ENCODE results near the gene ZNF354C. TPM values are rescaled to one million over a fixed set of nuclear protein-coding genes. Genes with fewer than 3 reads are reported as not detected.

ZNF354C gene
- total RNA-seq, 2 donors from 2014 or later: 3.6 to 4.0 TPM

- TF ChIP-seq CTCF (IDR thresholded peaks at IDR 0.05) (no peak), POLR2A (IDR thresholded peaks at IDR 0.05) (no peak)
- 78 to 79% methylated on average over 9 of the region's 9 CpGs for WGBS, 2 donors
- no peak for ATAC-seq
Measured at GRCh38 chr5:179051784-179052183, 8.4 kb upstream of the ZNF354C start.

GRCh38 chr5:179054036-179054785, 6.0 kb upstream of the ZNF354C start:
- Histone ChIP-seq H3K4me1 (no peaks in the 10 kb centered on the region), H3K27ac (no peak overlapping the region), H3K4me3 (no peak overlapping the region), H3K27me3 (no peaks in the 10 kb centered on the region), H3K9me3 (peaks cover 0 to 11% (median 0%) of the 10 kb centered on the region in 3 donors), H3K36me3 (replicated peaks in 1 of 2; ENCODE audit: insufficient read depth in 1 of 2, low read depth in 2 of 2) (no peaks in the 10 kb centered on the region)
- TF ChIP-seq CTCF (IDR thresholded peaks at IDR 0.05) (no peak), POLR2A (IDR thresholded peaks at IDR 0.05) (no peak)
- intact Hi-C loops (cut with DNase I): no loop called here
- WGBS, 2 donors: 78 to 82% methylated on average over 14 to 15 of the region's 15 CpGs
- DNase-seq (no peak), ATAC-seq (no peak)

More at GRCh38 chr5:179051784-179052183, 8.4 kb upstream of the ZNF354C start:
- H3K27me3 ChIP-seq: no peaks in the 10 kb centered on the region
- H3K4me3 ChIP-seq: no peak overlapping the region
- no peaks in the 10 kb centered on the region for H3K4me1 ChIP-seq
- DNase-seq: no peak
- H3K27ac ChIP-seq: no peak overlapping the region
- no peaks in the 10 kb centered on the region for H3K36me3 ChIP-seq (replicated peaks in 1 of 2; ENCODE audit: insufficient read depth in 1 of 2, low read depth in 2 of 2)
- intact Hi-C loops (cut with DNase I): no loop called here
- H3K9me3 ChIP-seq: peaks cover 0 to 22% (median 0%) of the 10 kb centered on the region in 3 donors

- H3K4me3 ChIP-seq: no peak overlapping the region
- H3K27ac ChIP-seq: no peak overlapping the region
- 61 to 74% methylated on average over 10 of the region's 10 CpGs for WGBS, 2 donors
- TF ChIP-seq CTCF (IDR thresholded peaks at IDR 0.05) (no peak), POLR2A (IDR thresholded peaks at IDR 0.05) (no peak)
- DNase-seq: no peak
- H3K9me3 ChIP-seq: peaks cover 0 to 4% (median 0%) of the 10 kb centered on the region in 3 donors
- intact Hi-C loops (cut with DNase I): no loop called here
- H3K36me3 ChIP-seq (replicated peaks in 1 of 2; ENCODE audit: insufficient read depth in 1 of 2, low read depth in 2 of 2): no peaks in the 10 kb centered on the region
- no peak for ATAC-seq
- H3K27me3 ChIP-seq: no peaks in the 10 kb centered on the region
- no peaks in the 10 kb centered on the region for H3K4me1 ChIP-seq
Measured at GRCh38 chr5:179054876-179055275, 5.3 kb upstream of the ZNF354C start.

GRCh38 chr5:179055436-179055835, 4.7 kb upstream of the ZNF354C start:
- no peak overlapping the region for H3K27ac ChIP-seq
- no peak for DNase-seq
- H3K4me3 ChIP-seq: no peak overlapping the region
- H3K9me3 ChIP-seq: no peaks in the 10 kb centered on the region
- no peak for ATAC-seq
- no peaks in the 10 kb centered on the region for H3K36me3 ChIP-seq (replicated peaks in 1 of 2; ENCODE audit: insufficient read depth in 1 of 2, low read depth in 2 of 2)
- intact Hi-C loops (cut with DNase I): no loop called here
- TF ChIP-seq POLR2A (IDR thresholded peaks at IDR 0.05) (no peak), CTCF (IDR thresholded peaks at IDR 0.05) (no peak)
- no peaks in the 10 kb centered on the region for H3K4me1 ChIP-seq
- no peaks in the 10 kb centered on the region for H3K27me3 ChIP-seq
- WGBS, 2 donors: 36 to 46% methylated on average over 3 of the region's 3 CpGs

- TF ChIP-seq POLR2A (IDR thresholded peaks at IDR 0.05): no peak
- Histone ChIP-seq H3K36me3 (replicated peaks in 1 of 2; ENCODE audit: insufficient read depth in 1 of 2, low read depth in 2 of 2) (no peaks in the 10 kb centered on the region), H3K4me3 (no peak overlapping the region), H3K4me1 (peaks cover 2% of the 10 kb centered on the region), H3K27ac (no peak overlapping the region), H3K27me3 (no peaks in the 10 kb centered on the region), H3K9me3 (no peaks in the 10 kb centered on the region)
- ATAC-seq (no peak), DNase-seq (no peak)
- WGBS, 2 donors: 45 to 50% methylated on average over 9 of the region's 9 CpGs
- intact Hi-C loops (cut with DNase I): no loop called here
Measured at GRCh38 chr5:179055841-179056240, 4.3 kb upstream of the ZNF354C start.
